CD4-positive, CD25-positive, alpha-beta regulatory T cell (primary cell): Measurements from ENCODE around the gene PTGER1. TPM values are rescaled to one million over a fixed set of nuclear protein-coding genes. Genes with fewer than 3 reads are reported as not detected.

ENCODE experiments used
- polyA plus RNA-seq, 4 donors: library from polyadenylated mRNA; unstranded; fragments of 300-500 nt; fragmentation: Illumina TruSeq; gene quantifications; one replicate each; pipeline ENCODE4 v1.2.3, GENCODE V29; 2021
- total RNA-seq: library from RNA; stranded (reverse); gene quantifications from one replicate; pipeline ENCODE4 v1.2.3, GENCODE V29; 2022

PTGER1 gene
- total and polyA plus RNA-seq, 5 donors from 2014 or later = not detected

Other genes starting within 250 kb of the PTGER1 start
- gene ADGRE5, start 93.9 kb downstream of the PTGER1 start, total RNA-seq = 670 TPM
- 100 to 1,000 TPM; 122 to 174 (median 144) TPM for gene ADGRE5, start 93.9 kb downstream of the PTGER1 start, polyA plus RNA-seq
- 232 TPM for gene DDX39A, start 56.0 kb downstream of the PTGER1 start, total RNA-seq
- gene DDX39A, start 56.0 kb downstream of the PTGER1 start, polyA plus RNA-seq = 100 to 1,000 TPM; 110 to 150 (median 125) TPM
- 151 TPM for gene PKN1, start 42.0 kb downstream of the PTGER1 start, total RNA-seq
- gene PKN1, start 42.0 kb downstream of the PTGER1 start, polyA plus RNA-seq = 10 to 100 TPM; 43.2 to 61.7 (median 52.1) TPM
- gene GIPC1, start 20.8 kb upstream of the PTGER1 start, total RNA-seq = 37.5 TPM
- 10 to 100 TPM; 44.0 to 62.0 (median 55.7) TPM for gene GIPC1, start 20.8 kb upstream of the PTGER1 start, polyA plus RNA-seq
- 754 TPM for gene DNAJB1, start 43.0 kb upstream of the PTGER1 start, total RNA-seq
- gene DNAJB1, start 43.0 kb upstream of the PTGER1 start, polyA plus RNA-seq = 100 to 1,000 TPM; 302 to 349 (median 332) TPM
- gene TECR, start 54.2 kb upstream of the PTGER1 start, total RNA-seq = 159 TPM
- 100 to 1,000 TPM; 304 to 351 (median 335) TPM for gene TECR, start 54.2 kb upstream of the PTGER1 start, polyA plus RNA-seq
- 51.4 TPM for gene NDUFB7, start 96.7 kb upstream of the PTGER1 start, total RNA-seq
- gene NDUFB7, start 96.7 kb upstream of the PTGER1 start, polyA plus RNA-seq = 100 to 1,000 TPM; 196 to 238 (median 218) TPM
- gene CLEC17A, start 107.7 kb upstream of the PTGER1 start, total RNA-seq = 0.25 TPM
- gene CLEC17A, start 107.7 kb upstream of the PTGER1 start, polyA plus RNA-seq = not detected
- not detected for gene ADGRE3, start 199.5 kb upstream of the PTGER1 start, total RNA-seq
- gene ADGRE3, start 199.5 kb upstream of the PTGER1 start, polyA plus RNA-seq = not detected
- 24.7 TPM for gene ZNF333, start 214.7 kb upstream of the PTGER1 start, total RNA-seq
- gene ZNF333, start 214.7 kb upstream of the PTGER1 start, polyA plus RNA-seq = 10 to 100 TPM in 3 of 4 donors, 1 to 10 TPM in 1; 8.1 to 11.0 (median 10.3) TPM